ENCODE measurements around the gene KRTAP5-10.

DNA sequence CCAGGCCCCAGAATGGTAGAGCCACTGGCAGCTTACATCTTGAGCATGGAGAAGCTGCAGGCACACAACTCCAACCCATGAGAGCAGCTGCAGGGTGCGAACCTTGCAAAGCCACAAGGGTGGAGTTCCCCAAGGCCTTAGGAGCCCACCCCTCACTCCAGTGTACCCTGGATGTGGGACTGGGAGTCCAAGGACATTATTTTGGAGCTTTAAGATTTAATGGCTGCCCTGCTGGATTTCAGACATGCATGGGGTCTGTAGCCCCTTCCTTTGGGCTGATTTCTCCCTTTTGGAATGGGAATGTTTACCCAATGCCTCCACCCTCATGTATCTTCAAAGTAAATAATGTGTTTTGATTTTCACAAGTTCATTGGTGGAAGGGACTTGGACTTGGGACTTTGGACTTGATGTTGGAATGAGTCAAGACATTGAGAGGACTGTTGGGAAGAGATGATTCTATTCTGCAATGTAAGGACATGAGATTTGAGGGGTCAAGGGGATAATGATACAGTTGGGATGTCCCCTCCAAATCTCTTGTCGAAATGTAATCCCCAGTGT is 39.3 kb upstream of the KRTAP5-10 start:
- TF ChIP-seq GATA2 (IDR thresholded peaks at IDR 0.05; ENCODE audit: low read depth, low read length) (no peak), GATA3 (IDR thresholded peaks at IDR 0.05; ENCODE audit: low read depth, low read length) (no peak)
